Upper lobe of left lung (tissue), 4 donors: ENCODE results near the gene SPAST.

ENCODE experiments used
- EP300 ChIP-seq, 4 donors: sonication (generic); formaldehyde crosslinking; IDR thresholded peaks; one replicate each; pipeline ENCODE4 v1.5.1; 2017; ENCODE audit warnings: antibody characterized with exemption in 4 of 4, control low read depth in 2 of 4
- POLR2A ChIP-seq, 4 donors: fragments of 450-650 bp; IDR thresholded peaks; one replicate each; pipeline ENCODE4 v1.5.1; 2016 to 2017; ENCODE audit warnings: antibody characterized with exemption in 4 of 4, mild to moderate bottlenecking in 2 of 4
- TF ChIP-seq, protein P1 (sequence below), 6 experiments: fragments of 450-650 bp in 4 of 6; fragments of 200-600 bp in 2 of 6; sonication (generic) in 2 of 6; IDR thresholded peaks; one replicate each; pipeline ENCODE4 v1.5.1; 2016 to 2019; ENCODE audit warnings: antibody characterized with exemption in 6 of 6

DNA sequence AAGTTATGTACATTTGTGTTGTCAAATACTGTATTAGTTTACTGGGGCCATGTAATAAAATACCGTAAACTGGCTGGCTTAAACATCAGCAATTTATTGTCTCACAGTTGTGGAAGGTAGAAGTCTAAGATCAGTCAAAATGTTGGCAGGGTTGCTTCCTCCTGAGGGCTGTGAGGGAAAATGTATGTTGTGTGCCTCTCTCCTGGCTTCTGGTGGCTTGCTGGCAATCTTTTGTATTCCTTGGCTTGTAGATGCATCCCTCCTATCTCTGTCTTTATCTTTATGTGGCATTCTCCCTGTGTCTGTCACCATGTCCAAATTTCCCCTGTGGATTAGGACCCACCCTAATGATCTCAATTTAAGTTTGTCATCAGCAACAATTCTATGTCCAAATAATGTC lies 65.3 kb downstream of the SPAST start:
- TF ChIP-seq, protein P1, sequence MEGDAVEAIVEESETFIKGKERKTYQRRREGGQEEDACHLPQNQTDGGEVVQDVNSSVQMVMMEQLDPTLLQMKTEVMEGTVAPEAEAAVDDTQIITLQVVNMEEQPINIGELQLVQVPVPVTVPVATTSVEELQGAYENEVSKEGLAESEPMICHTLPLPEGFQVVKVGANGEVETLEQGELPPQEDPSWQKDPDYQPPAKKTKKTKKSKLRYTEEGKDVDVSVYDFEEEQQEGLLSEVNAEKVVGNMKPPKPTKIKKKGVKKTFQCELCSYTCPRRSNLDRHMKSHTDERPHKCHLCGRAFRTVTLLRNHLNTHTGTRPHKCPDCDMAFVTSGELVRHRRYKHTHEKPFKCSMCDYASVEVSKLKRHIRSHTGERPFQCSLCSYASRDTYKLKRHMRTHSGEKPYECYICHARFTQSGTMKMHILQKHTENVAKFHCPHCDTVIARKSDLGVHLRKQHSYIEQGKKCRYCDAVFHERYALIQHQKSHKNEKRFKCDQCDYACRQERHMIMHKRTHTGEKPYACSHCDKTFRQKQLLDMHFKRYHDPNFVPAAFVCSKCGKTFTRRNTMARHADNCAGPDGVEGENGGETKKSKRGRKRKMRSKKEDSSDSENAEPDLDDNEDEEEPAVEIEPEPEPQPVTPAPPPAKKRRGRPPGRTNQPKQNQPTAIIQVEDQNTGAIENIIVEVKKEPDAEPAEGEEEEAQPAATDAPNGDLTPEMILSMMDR (IDR thresholded peaks at IDR 0.05): no peak
- no peak for TF ChIP-seq EP300 (IDR thresholded peaks at IDR 0.05)
- no peak for TF ChIP-seq POLR2A (IDR thresholded peaks at IDR 0.05)
